HTERT RPE-1 (cell line): Measurements from ENCODE around the gene AEN.

Experiments
- in situ Hi-C: fragments of 300-500 bp; cut with MboI; formaldehyde crosslinking; loops from 4 replicates; pipeline ENCODE4 v1.14.3; 2020; ENCODE audit warnings: low sequenced_read_pairs

Gene AEN

DNA sequence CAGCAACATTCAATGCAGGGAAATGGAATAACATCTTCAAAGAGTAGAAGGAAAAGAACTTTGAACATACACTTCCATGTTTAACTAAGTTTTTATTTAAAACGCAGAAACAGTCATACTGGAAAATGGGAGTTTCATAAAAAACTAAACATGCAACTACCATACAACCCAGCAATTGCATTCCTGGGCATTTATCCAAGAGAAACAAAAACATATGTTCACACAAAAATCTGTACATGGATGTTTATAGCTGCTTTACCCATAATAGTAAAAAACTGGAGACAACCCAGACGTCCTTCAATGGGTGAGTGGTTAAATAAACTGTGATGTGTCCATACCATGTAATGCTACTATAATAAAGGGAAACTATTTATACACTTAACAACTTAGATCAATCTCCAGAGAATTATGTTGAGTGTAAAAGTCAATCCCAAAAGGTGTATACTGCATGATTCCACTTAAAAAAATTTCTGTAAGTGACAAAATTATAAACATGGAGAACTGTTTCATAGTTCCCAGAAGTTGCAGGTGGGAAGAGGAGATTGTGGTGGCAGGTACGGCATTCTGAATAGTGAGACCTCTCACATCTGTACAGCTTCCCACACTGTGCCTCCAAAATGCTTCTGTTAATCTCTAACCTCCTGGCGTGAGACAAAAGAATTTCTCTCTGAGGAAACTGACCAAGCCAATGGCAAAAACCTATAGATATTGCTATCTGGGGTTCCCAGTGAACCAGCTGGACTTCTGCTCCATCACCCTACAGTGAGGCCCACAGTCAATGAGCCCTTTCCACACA, 40.8 kb downstream of the AEN start:
- in situ Hi-C loops, result no loop called here

DNA sequence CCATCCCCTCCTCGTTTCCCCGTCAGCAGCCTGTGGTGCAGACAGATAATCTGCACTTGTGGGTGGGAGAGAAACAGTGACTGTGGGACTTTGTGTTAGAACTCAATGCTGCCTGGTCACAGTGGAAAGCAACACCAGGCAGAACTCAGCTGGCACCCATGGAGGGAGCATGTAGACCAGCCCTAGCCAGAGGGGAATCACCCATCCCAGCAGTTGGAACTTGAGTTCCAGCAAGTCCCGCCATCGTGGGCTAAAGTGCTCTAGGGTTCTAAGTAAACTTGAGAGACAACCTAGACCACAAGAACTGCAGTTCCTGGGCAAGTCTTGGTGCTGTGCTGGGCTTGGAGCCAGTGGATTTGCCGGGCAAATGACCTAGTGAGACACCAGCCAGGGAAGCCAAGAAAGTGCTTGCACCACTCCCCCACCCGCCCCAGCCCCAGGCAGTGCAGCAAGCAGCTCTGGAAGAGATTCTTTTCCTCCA, 42.0 kb downstream of the AEN start:
- in situ Hi-C loops, result no loop called here

DNA sequence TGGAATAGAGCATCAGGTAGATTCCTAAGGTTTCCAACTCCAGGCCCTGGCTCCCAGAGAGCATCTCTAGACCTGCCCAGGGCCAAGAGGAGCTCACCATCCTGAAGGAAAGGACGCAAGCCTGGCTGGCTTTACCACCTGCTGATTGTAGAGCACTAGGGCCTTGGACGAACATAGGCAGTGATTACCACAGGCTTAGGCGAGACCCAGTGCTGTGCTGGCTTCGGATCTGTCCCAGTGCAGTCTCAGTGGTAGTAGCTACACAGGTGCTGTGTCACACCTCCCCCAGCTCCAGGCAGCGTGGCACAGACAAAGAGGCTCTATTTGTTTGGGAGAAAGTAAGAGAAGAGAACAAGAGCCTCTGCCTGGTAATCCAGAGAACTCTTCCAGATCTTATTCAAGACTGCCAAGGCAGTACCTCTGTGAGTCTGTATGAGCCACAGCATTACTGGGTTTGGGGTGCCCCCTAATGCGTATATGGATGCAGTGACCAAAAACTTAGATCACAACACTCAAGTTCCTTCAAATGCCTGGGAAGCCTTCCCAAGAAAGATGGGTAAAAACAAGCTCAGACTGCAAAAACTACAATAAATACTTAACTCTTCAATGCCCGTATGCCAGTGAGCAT, 43.1 kb downstream of the AEN start:
- in situ Hi-C loops, result no loop called here

DNA sequence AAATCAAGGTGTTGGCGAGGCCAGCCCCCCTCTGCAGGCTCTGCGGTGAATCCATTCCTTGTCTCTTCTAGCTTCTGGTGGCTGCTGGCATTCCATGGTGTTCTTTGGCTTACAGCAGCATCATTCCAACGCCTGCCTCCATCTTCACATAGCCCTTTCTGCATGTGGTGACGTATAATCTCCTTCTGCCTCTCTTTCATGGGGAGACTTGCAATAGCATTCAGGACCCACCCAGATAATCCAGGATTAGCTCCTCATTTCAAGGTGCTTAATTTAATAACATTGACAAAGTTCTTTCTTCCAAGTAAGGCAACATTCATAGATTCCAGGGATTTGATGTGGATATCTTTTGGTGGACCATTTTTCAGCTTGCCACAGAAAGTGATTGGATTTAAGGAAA, 53.5 kb downstream of the AEN start:
- in situ Hi-C loops, result no loop called here

DNA sequence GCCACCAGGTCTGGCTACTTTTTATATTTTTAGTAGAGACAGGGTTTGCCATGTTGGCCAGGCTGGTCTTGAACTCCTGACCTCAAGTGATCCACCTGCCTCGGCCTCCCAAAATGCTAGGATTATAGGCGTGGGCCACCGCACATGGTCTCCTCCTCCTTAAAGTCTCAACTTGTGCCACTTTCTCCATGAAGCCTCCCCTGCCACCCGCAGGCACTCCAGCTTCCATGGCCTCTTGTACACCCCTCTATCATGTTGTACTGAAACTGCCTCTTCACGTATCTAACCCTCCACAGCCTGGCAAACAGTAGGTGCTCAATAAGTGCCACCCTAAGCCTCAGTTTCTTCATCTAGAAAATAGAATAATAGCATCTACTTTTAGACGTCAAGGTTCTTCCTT, 57.6 kb downstream of the AEN start:
- in situ Hi-C loops, result no loop called here

DNA sequence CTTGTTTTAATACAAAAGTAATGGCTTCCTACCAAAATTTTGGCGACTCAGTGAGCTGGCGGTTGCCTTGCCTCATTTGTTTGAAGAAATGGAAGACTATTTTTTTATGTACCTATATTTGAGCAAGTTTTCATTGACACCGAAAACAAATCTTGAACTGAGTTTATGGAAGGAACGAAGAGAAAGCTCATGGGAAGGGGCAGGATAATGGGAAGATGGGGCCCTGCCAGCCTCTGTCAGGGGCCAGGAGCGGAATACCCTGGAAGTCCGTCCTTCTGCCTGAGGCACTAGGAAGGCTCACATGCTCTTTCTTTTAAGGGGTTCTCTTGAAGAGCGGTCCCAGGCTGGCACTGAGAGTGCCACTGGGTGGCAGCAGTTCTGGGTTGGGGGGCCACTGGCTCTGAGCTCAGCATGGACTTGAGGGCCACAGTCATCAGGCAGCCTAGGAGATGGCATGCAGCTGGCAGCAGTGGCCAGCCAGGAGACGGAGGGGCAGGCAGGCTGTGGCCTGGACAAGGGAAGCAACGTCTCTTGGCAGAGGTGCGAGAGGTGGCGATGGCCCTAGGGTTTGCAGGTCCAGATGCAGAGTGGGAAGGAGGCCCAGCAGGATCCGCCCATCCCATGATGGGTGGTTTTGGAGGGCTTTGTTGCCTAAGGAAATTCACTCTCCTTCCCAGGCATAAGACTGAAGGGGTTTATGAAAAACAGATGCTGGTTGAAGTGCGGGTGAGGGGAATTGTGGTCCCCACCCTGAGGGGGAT, 59.3 kb downstream of the AEN start:
- in situ Hi-C loops, result no loop called here

DNA sequence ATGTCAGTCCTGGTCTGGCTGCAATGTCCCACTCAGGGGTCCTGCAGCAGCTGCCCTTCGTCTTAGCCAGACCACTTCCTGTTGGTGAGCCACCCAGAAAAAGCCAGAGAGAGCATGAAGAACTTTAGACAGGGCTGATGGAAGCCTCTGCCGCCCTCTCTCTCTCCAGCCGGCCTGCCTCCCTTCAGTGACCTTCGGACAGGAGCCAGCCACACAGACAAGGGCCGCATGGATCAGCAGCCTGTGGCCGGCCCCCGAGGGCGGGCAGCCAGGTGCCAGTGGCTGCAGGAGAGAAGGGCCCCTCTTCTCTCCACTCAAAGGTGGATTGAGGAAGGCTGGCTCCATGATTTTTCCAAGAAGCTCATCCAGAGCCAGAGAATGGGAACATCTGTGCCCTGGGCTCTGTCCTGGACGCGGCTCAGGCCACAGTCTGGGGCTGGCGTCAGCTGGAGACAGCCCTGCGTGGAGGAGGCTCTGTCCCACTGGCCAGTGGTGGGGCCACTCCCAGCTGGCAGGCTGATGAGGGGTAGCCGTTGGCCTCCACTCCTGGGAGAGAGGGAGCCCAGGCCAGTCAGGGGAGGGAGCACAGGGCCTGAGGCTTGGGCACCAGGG, 60.6 kb downstream of the AEN start:
- in situ Hi-C loops, result no loop called here
